GM19467 (cell line): ENCODE data around the gene CACNA1D.

Experiments
- ATAC-seq: cut with Tn5 transposase; IDR thresholded peaks from one replicate; pipeline ENCODE4 v1.9.1; 2021; ENCODE audit warnings: mild to moderate bottlenecking, moderate library complexity; ENCODE audit not compliant: unreplicated experiment

Gene CACNA1D

GRCh38 chr3:53837331-53837730, 342.9 kb downstream of the CACNA1D start:
- no peak for ATAC-seq

GRCh38 chr3:53841296-53841695, 346.9 kb downstream of the CACNA1D start:
- no peak for ATAC-seq

- ATAC-seq, result no peak
Measured at GRCh38 chr3:53842436-53843194, 348.2 kb downstream of the CACNA1D start.

GRCh38 chr3:53843195-53844177, 349.1 kb downstream of the CACNA1D start:
- peak; percentile 36 for ATAC-seq

- ATAC-seq, result peak; percentile 1
Measured at GRCh38 chr3:53844262-53845102, 350.1 kb downstream of the CACNA1D start.

GRCh38 chr3:53845103-53845880, 350.9 kb downstream of the CACNA1D start:
- ATAC-seq, result peak; percentile 8

- peak; percentile 3 for ATAC-seq
Measured at GRCh38 chr3:53845881-53846133, 351.4 kb downstream of the CACNA1D start.

- ATAC-seq, result peak; percentile 41
Measured at GRCh38 chr3:53846134-53846850, 351.9 kb downstream of the CACNA1D start, which contains the start of the genes CHDH and IL17RB. TSS of gene CHDH (minus strand) at chr3:53846419. CDS start at chr3:53824008, 22,411 bp downstream. TSS of gene IL17RB (plus strand) at chr3:53846568. CDS start at chr3:53846589, 21 bp downstream.

- ATAC-seq, result no peak
Measured at GRCh38 chr3:53846851-53847155, 352.4 kb downstream of the CACNA1D start.

GRCh38 chr3:53849916-53850315, 355.5 kb downstream of the CACNA1D start:
- ATAC-seq, result no peak

GRCh38 chr3:53850895-53851294, 356.5 kb downstream of the CACNA1D start:
- no peak for ATAC-seq

GRCh38 chr3:53856964-53857363, 362.6 kb downstream of the CACNA1D start:
- no peak for ATAC-seq

GRCh38 chr3:53858096-53858741, 363.8 kb downstream of the CACNA1D start:
- no peak for ATAC-seq

- ATAC-seq, result no peak
Measured at GRCh38 chr3:53859178-53859577, 364.8 kb downstream of the CACNA1D start.

- no peak for ATAC-seq
Measured at GRCh38 chr3:53860196-53860595, 365.8 kb downstream of the CACNA1D start.

- ATAC-seq, result no peak
Measured at GRCh38 chr3:53862241-53862640, 367.8 kb downstream of the CACNA1D start.

GRCh38 chr3:53863145-53863544, 368.7 kb downstream of the CACNA1D start:
- no peak for ATAC-seq
